Fibroblast of mammary gland (primary cell): ENCODE measurements around the gene NINJ2.
A peak's percentile ranks its signal among the peaks of the same experiment; 100 is the strongest.

Source experiments
- DNase-seq: peaks from one replicate; pipeline ENCODE4 v3.0.0-alpha.2; 2010; ENCODE audit warnings: low read depth
- H3K4me3 ChIP-seq: 2 replicates; pipeline ENCODE4 v1.5.1; 2011; ENCODE audit warnings: low read depth, mild to moderate bottlenecking, low read length, moderate library complexity; ENCODE audit not compliant: control insufficient read depth
- CTCF ChIP-seq: conservative IDR thresholded peaks from 2 replicates; pipeline ENCODE4 v1.5.1; 2011; ENCODE audit warnings: low read depth, low read length, inconsistent platforms; ENCODE audit not compliant: control insufficient read depth, insufficient read depth

The NINJ2 gene

GRCh38 chr12:646442-647384 lies 16.5 kb downstream of the NINJ2 start:
- no peak overlapping the region for H3K4me3 ChIP-seq
- DNase-seq = peak; percentile 72
- no peak for TF ChIP-seq CTCF

- no peak for TF ChIP-seq CTCF
- DNase-seq = peak; percentile 79
- H3K4me3 ChIP-seq = no peak overlapping the region
Measured at GRCh38 chr12:645563-646071, 17.6 kb downstream of the NINJ2 start.

GRCh38 chr12:644818-645552 lies 18.3 kb downstream of the NINJ2 start:
- no peak for TF ChIP-seq CTCF
- DNase-seq = peak; percentile 36
- no peak overlapping the region for H3K4me3 ChIP-seq

GRCh38 chr12:644303-644639 lies 19.0 kb downstream of the NINJ2 start:
- no peak for DNase-seq
- TF ChIP-seq CTCF = no peak
- no peak overlapping the region for H3K4me3 ChIP-seq

GRCh38 chr12:643475-644302 lies 19.6 kb downstream of the NINJ2 start:
- TF ChIP-seq CTCF = no peak
- DNase-seq = peak; percentile 21
- peak overlapping the region; percentile 40 for H3K4me3 ChIP-seq
